B cell (primary cell): ENCODE measurements around the gene SUOX.
"Not testable (repeated sequence)": the region's sequence is repeated elsewhere in the genome, so short reads cannot be mapped to it uniquely, and the experiment has no call there.

Experiments
- CTCF ChIP-seq: fragments of 200-600 bp; IDR thresholded peaks from one replicate; pipeline ENCODE4 v1.8.0; 2022; ENCODE audit warnings: antibody characterized with exemption, mild to moderate bottlenecking
- EZH2 ChIP-seq: IDR thresholded peaks from 2 replicates; pipeline ENCODE4 v1.6.1; 2012; ENCODE audit warnings: borderline replicate concordance, low read depth, mild to moderate bottlenecking, moderate library complexity, low read length; ENCODE audit not compliant: insufficient read depth, poor library complexity, severe bottlenecking

- not testable (repeated sequence) for TF ChIP-seq CTCF, EZH2
Observed at GRCh38 chr12:55985976-55986375, 11.1 kb upstream of the SUOX start.
